ENCODE measurements around the gene HHAT.

GRCh38 chr1:210603123-210603522, 274.4 kb downstream of the HHAT start:
- TF ChIP-seq CHD1 (IDR thresholded peaks at IDR 0.05; ENCODE audit: low read depth, low read length): no peak
- TF ChIP-seq, protein P1, sequence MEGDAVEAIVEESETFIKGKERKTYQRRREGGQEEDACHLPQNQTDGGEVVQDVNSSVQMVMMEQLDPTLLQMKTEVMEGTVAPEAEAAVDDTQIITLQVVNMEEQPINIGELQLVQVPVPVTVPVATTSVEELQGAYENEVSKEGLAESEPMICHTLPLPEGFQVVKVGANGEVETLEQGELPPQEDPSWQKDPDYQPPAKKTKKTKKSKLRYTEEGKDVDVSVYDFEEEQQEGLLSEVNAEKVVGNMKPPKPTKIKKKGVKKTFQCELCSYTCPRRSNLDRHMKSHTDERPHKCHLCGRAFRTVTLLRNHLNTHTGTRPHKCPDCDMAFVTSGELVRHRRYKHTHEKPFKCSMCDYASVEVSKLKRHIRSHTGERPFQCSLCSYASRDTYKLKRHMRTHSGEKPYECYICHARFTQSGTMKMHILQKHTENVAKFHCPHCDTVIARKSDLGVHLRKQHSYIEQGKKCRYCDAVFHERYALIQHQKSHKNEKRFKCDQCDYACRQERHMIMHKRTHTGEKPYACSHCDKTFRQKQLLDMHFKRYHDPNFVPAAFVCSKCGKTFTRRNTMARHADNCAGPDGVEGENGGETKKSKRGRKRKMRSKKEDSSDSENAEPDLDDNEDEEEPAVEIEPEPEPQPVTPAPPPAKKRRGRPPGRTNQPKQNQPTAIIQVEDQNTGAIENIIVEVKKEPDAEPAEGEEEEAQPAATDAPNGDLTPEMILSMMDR (conservative IDR thresholded peaks at IDR 0.05; ENCODE audit: low read depth, low read length): no peak
- no peak for TF ChIP-seq SMC3 (IDR thresholded peaks at IDR 0.05; ENCODE audit: low read depth, low read length)
- TF ChIP-seq NFE2L2 (IDR thresholded peaks at IDR 0.05; ENCODE audit: low read depth, low read length): no peak
- TF ChIP-seq RAD21 (IDR thresholded peaks at IDR 0.05; ENCODE audit: low read length): no peak
- no peak for TF ChIP-seq POLR2A (IDR thresholded peaks at IDR 0.05; ENCODE audit: low read depth, low read length)
- TF ChIP-seq MXI1 (IDR thresholded peaks at IDR 0.05; ENCODE audit: borderline replicate concordance, low read depth, low read length): no peak
- no peak for TF ChIP-seq RCOR1 (IDR thresholded peaks at IDR 0.05; ENCODE audit: insufficient replicate concordance, low read length)
- no peak for TF ChIP-seq FOS (IDR thresholded peaks at IDR 0.05; ENCODE audit: low read depth, low read length)
- TF ChIP-seq RFX5 (IDR thresholded peaks at IDR 0.05; ENCODE audit: low read depth, low read length): no peak
- no peak for TF ChIP-seq CEBPB (IDR thresholded peaks at IDR 0.05; ENCODE audit: low read depth, low read length)
- TF ChIP-seq, protein P2, sequence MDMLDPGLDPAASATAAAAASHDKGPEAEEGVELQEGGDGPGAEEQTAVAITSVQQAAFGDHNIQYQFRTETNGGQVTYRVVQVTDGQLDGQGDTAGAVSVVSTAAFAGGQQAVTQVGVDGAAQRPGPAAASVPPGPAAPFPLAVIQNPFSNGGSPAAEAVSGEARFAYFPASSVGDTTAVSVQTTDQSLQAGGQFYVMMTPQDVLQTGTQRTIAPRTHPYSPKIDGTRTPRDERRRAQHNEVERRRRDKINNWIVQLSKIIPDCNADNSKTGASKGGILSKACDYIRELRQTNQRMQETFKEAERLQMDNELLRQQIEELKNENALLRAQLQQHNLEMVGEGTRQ (IDR thresholded peaks at IDR 0.05; ENCODE audit: low read depth, low read length): no peak
